HUES6 (cell line): Measurements from ENCODE around the gene EEFSEC.

Experiments used
- H3K27ac ChIP-seq: 2 replicates; pipeline ENCODE4 v1.7.0; 2013; ENCODE audit warnings: low read depth, mild to moderate bottlenecking, low read length, inconsistent platforms
- H3K27me3 ChIP-seq: 2 replicates; pipeline ENCODE4 v1.6.1; 2013; ENCODE audit warnings: low read length; ENCODE audit not compliant: control insufficient read depth, insufficient read depth
- H3K36me3 ChIP-seq: 2 replicates; pipeline ENCODE4 v1.6.1; 2013; ENCODE audit warnings: low read length; ENCODE audit not compliant: control insufficient read depth, insufficient read depth
- H3K4me1 ChIP-seq: 2 replicates; pipeline ENCODE4 v1.6.1; 2013; ENCODE audit warnings: low read length; ENCODE audit not compliant: control insufficient read depth, insufficient read depth
- H3K4me3 ChIP-seq: 2 replicates; pipeline ENCODE4 v1.5.1; 2013; ENCODE audit warnings: low read depth, low read length
- H3K9ac ChIP-seq: one replicate; pipeline ENCODE4 v1.6.1; 2013; ENCODE audit warnings: mild to moderate bottlenecking, low read length
- H3K9me3 ChIP-seq: 2 replicates; pipeline ENCODE4 v1.6.1; 2013; ENCODE audit warnings: low read depth, low read length; ENCODE audit not compliant: control insufficient read depth, insufficient read depth

The EEFSEC gene

DNA sequence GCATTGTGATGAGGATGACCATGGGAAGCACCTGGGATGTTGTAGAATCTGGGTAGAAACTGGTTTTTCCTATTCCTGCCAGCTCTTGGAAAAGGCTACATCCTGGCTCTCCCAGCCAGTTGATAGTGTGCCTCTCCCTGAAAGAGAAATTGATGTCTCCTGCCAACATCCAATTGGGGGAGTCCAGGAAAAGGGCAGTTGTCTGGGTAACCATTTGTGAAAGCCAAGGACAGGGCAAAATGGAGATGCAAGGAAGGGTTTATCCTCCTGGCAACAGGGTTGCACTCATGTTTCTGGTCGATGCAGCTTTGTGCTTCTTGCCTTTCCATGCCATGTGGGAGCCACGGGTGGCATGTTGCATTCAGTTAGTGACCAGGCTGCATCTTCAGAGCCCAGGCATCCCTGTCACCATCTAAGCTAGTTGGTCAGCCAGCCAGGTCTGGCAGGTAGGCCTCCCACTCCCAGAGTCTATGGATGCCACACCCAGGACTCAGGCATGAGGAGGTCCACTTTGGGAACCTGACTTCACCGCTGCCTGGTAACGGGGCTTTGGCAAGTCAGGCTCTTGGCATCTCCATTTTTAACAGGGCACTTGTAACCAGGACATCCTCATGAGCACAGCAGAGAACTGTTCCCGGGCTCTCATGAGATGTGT is 159.9 kb downstream of the EEFSEC start:
- Histone ChIP-seq H3K36me3 (no peaks in the 10 kb centered on the region), H3K27me3 (no peaks in the 10 kb centered on the region), H3K4me1 (no peaks in the 10 kb centered on the region), H3K4me3 (no peak overlapping the region), H3K27ac (no peak overlapping the region), H3K9me3 (no peaks in the 10 kb centered on the region), H3K9ac (no peak overlapping the region)

GRCh38 chr3:128313935-128314334 is 160.7 kb downstream of the EEFSEC start:
- H3K9ac ChIP-seq, result no peak overlapping the region
- H3K9me3 ChIP-seq, result no peaks in the 10 kb centered on the region
- H3K36me3 ChIP-seq, result no peaks in the 10 kb centered on the region
- H3K27ac ChIP-seq, result no peak overlapping the region
- H3K4me1 ChIP-seq, result no peaks in the 10 kb centered on the region
- H3K27me3 ChIP-seq, result no peaks in the 10 kb centered on the region
- H3K4me3 ChIP-seq, result no peak overlapping the region

GRCh38 chr3:128315313-128315712 is 162.0 kb downstream of the EEFSEC start:
- no peak overlapping the region for H3K9ac ChIP-seq
- no peaks in the 10 kb centered on the region for H3K36me3 ChIP-seq
- no peaks in the 10 kb centered on the region for H3K4me1 ChIP-seq
- H3K9me3 ChIP-seq, result no peaks in the 10 kb centered on the region
- H3K4me3 ChIP-seq, result no peak overlapping the region
- H3K27ac ChIP-seq, result no peak overlapping the region
- H3K27me3 ChIP-seq, result no peaks in the 10 kb centered on the region

- Histone ChIP-seq H3K4me3 (no peak overlapping the region), H3K27ac (no peak overlapping the region)
Measured at GRCh38 chr3:128316481-128316891, 163.2 kb downstream of the EEFSEC start.

DNA sequence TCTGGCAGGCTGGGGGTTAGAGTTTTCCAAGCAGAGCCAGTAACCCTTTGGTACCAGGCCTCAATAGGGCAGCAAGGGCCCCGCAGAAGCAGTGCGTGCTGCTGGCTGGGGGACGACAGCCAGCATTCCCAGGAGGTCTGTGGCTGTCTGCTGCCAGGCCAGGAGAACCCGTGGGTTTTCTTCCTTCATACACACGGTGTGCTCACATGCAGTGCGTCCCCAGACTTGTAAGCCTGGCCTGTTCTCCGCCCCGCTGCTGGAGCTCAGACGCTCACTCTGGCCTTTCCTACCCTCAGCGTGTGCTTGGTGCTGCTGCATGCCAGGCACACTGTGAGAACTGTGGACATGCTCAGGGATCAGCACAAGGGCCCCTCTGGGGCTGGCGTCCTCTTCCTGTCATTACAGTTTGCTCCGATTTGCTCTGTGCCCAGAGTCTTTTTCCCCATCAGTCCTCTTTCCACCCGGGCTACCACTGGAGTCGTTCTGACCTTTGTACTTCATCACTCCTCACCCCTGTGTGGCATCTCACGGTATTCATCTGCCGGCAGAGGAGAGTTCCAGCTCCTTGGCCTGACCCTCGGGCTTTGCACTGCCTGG is 163.9 kb downstream of the EEFSEC start:
- no peak overlapping the region for H3K27ac ChIP-seq
- H3K4me3 ChIP-seq, result no peak overlapping the region
- H3K9ac ChIP-seq, result no peak overlapping the region

More at GRCh38 chr3:128316481-128316891, 163.2 kb downstream of the EEFSEC start:
- no peak overlapping the region for H3K9ac ChIP-seq
- no peaks in the 10 kb centered on the region for H3K4me1 ChIP-seq
- no peaks in the 10 kb centered on the region for H3K36me3 ChIP-seq
- H3K9me3 ChIP-seq, result no peaks in the 10 kb centered on the region
- H3K27me3 ChIP-seq, result no peaks in the 10 kb centered on the region

GRCh38 chr3:128317698-128318231 is 164.5 kb downstream of the EEFSEC start:
- Histone ChIP-seq H3K9ac (no peak overlapping the region), H3K36me3 (no peaks in the 10 kb centered on the region), H3K9me3 (no peaks in the 10 kb centered on the region), H3K4me1 (no peaks in the 10 kb centered on the region), H3K27ac (no peak overlapping the region), H3K27me3 (no peaks in the 10 kb centered on the region), H3K4me3 (no peak overlapping the region)

More for the DNA sequence above, 163.9 kb downstream of the EEFSEC start:
- H3K4me1 ChIP-seq, result no peaks in the 10 kb centered on the region
- H3K27me3 ChIP-seq, result no peaks in the 10 kb centered on the region
- H3K36me3 ChIP-seq, result no peaks in the 10 kb centered on the region
- H3K9me3 ChIP-seq, result no peaks in the 10 kb centered on the region

GRCh38 chr3:128318275-128318941 is 165.1 kb downstream of the EEFSEC start:
- Histone ChIP-seq H3K27me3 (no peaks in the 10 kb centered on the region), H3K36me3 (no peaks in the 10 kb centered on the region), H3K27ac (no peak overlapping the region), H3K9me3 (no peaks in the 10 kb centered on the region), H3K4me3 (no peak overlapping the region), H3K9ac (no peak overlapping the region), H3K4me1 (no peaks in the 10 kb centered on the region)

DNA sequence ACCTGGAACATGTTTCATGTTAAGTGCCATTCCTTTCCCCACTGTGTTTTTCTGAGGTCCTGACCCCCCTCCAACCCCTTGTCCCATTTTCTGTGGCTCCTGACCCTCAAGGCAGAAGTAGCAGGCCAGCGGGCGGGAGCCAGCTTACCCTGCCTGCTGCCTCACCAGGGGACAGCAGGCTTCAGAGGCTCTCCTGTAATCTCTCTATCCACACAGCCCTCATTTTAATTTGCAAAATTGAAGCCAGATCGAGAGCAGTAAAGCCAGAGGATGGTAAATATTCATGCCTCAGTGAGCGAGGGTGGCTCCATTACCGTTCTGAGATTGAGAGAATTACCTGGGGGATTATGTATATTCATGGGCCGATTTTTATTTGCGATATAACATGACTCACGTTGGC is 165.8 kb downstream of the EEFSEC start:
- no peak overlapping the region for H3K27ac ChIP-seq
- no peaks in the 10 kb centered on the region for H3K36me3 ChIP-seq
- H3K9ac ChIP-seq, result no peak overlapping the region
- H3K4me3 ChIP-seq, result no peak overlapping the region
- no peaks in the 10 kb centered on the region for H3K9me3 ChIP-seq
- H3K27me3 ChIP-seq, result no peaks in the 10 kb centered on the region
- no peaks in the 10 kb centered on the region for H3K4me1 ChIP-seq

DNA sequence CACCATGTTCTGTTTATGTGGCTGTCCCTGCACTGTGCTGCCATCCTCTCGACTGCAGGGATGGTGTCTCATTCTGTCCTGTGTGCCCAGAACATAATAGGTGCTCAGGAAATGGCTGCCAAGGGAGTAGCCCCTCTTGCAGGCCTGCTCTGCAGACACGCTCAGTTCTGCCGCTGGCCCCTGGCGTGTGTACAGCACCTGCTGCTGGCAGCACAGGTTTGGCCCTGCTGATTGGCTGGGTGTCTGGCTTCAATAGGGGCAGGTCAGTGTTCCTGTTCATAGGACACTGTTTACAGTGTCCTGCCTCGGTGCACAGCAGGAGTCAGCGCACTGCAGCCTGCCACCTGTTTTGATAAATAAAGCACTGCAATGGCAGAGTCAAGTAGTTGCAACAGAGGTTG is 166.5 kb downstream of the EEFSEC start:
- Histone ChIP-seq H3K9me3 (no peaks in the 10 kb centered on the region), H3K4me1 (no peaks in the 10 kb centered on the region), H3K9ac (no peak overlapping the region), H3K27ac (no peak overlapping the region), H3K4me3 (no peak overlapping the region), H3K27me3 (no peaks in the 10 kb centered on the region), H3K36me3 (no peaks in the 10 kb centered on the region)

DNA sequence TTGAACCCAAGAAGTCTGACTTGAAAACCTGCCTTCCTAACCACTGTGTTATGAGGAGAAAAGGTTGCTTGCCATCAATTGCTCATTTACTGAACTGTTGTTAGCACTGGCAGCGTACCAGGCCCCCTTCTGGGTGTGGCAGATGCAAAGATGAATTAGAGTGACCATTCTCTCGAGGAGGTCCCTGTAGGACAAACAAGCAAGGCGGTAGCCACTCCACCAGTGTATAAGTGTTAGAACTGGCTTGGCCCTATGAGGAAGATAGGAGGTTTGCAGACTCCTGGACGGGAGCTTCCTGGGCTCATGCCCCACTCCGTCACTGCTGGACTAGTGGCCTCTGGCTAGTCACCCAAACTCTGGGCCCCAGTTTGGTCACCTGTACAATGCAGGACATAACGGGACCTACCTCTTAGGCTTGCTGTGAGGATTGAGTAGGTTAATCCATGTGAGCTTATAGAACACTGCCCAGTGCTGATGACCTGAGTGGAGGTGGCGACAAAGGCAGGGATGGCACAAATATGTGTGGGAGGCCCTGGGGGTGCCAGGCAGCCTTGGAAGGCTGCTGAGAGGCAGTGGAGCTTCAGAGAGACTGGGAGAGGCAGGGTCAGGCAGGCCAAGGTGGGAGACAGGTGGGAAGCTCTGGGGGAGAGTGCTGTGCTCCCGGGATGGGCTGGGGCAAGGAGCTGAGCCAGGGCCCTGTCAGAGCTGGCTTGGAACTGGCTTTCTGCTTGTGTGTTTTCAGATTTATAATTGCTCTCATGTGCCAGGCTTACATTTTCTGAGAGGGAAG is 167.5 kb downstream of the EEFSEC start:
- Histone ChIP-seq H3K4me1 (no peaks in the 10 kb centered on the region), H3K4me3 (no peak overlapping the region), H3K36me3 (no peaks in the 10 kb centered on the region), H3K9ac (no peak overlapping the region), H3K27me3 (no peaks in the 10 kb centered on the region), H3K27ac (no peak overlapping the region), H3K9me3 (no peaks in the 10 kb centered on the region)
